HepG2 (cell line): ENCODE data around the gene CROT.

Experiments used
- ARID3A ChIP-seq: IDR thresholded peaks from 2 replicates; pipeline ENCODE4 v1.6.1; 2012; ENCODE audit warnings: low read depth, low read length, improper control_type of control experiment
- CBX5 ChIP-seq: sonication (generic); formaldehyde crosslinking; IDR thresholded peaks from 2 replicates; pipeline ENCODE4 v1.4.0; 2020; ENCODE audit warnings: missing genetic modification reagents, borderline replicate concordance
- KAT8 ChIP-seq: IDR thresholded peaks from 2 replicates; pipeline ENCODE4 v1.6.1; 2016; ENCODE audit warnings: missing genetic modification reagents, missing compliant biosample characterization
- NR2F6 ChIP-seq, 2 experiments: IDR thresholded peaks; 2 replicates each; pipeline ENCODE4 v1.6.1; 2016; ENCODE audit warnings: antibody characterized with exemption in 1 of 2, mild to moderate bottlenecking in 1 of 2
- RCOR2 ChIP-seq: IDR thresholded peaks from 2 replicates; pipeline ENCODE4 v1.6.1; 2016; ENCODE audit warnings: missing biosample characterization, missing genetic modification reagents
- SMC3 ChIP-seq: IDR thresholded peaks from 2 replicates; pipeline ENCODE4 v1.6.1; 2011; ENCODE audit warnings: low read length, improper control_type of control experiment
- ZNF788 ChIP-seq: sonication (generic); formaldehyde crosslinking; IDR thresholded peaks from 2 replicates; pipeline ENCODE4 v1.5.0; 2020; ENCODE audit warnings: mild to moderate bottlenecking, missing genetic modification reagents, borderline replicate concordance
- ZSCAN20 ChIP-seq: sonication (generic); formaldehyde crosslinking; IDR thresholded peaks from 2 replicates; pipeline ENCODE4 v1.4.0; 2020; ENCODE audit warnings: missing genetic modification reagents, mild to moderate bottlenecking, borderline replicate concordance
- TF ChIP-seq, protein P1 (sequence below): sonication (generic); formaldehyde crosslinking; IDR thresholded peaks from 2 replicates; pipeline ENCODE4 v1.4.0; 2020; ENCODE audit warnings: missing genetic modification reagents

- TF ChIP-seq NR2F6 (IDR thresholded peaks at IDR 0.05), result no peak
- no peak for TF ChIP-seq NR2F6 (CRISPR knock-in tag; IDR thresholded peaks at IDR 0.05)
- TF ChIP-seq ZSCAN20 (CRISPR knock-in tag), result no peak
- no peak for TF ChIP-seq CBX5 (CRISPR knock-in tag)
- TF ChIP-seq SMC3, result no peak
- no peak for TF ChIP-seq KAT8
- no peak for TF ChIP-seq ZNF788 (CRISPR knock-in tag)
- TF ChIP-seq, protein P1, sequence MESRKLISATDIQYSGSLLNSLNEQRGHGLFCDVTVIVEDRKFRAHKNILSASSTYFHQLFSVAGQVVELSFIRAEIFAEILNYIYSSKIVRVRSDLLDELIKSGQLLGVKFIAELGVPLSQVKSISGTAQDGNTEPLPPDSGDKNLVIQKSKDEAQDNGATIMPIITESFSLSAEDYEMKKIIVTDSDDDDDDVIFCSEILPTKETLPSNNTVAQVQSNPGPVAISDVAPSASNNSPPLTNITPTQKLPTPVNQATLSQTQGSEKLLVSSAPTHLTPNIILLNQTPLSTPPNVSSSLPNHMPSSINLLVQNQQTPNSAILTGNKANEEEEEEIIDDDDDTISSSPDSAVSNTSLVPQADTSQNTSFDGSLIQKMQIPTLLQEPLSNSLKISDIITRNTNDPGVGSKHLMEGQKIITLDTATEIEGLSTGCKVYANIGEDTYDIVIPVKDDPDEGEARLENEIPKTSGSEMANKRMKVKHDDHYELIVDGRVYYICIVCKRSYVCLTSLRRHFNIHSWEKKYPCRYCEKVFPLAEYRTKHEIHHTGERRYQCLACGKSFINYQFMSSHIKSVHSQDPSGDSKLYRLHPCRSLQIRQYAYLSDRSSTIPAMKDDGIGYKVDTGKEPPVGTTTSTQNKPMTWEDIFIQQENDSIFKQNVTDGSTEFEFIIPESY, result no peak
- no peak for TF ChIP-seq RCOR2
- no peak for TF ChIP-seq ARID3A
Measured at GRCh38 chr7:87310790-87311419, 34.6 kb upstream of the CROT start.
